ENCODE results near the gene CD300E. TPM values are rescaled to one million over a fixed set of nuclear protein-coding genes. Genes with fewer than 3 reads are reported as not detected.

The CD300E gene
- total RNA-seq, 1 experiment from 2014 or later = not detected

DNA sequence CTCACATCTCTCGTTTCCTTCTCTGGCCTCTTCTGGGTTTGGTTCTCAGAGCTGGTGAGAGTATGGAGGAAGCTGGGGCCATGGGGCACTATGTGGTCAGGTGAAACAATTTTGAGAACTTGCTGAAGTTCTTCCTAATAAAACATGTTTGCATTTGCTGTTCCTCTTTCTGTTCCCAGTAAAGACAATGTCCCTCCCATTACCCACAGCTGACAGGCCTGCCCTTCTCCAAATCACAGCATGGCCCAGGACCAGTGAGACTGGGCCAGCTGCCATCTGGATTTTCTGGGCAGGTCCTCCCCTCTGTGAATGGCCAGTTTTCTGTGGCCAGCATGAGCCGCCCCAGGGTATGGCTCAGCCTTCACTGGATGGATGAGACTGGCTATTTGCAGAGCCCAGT, 56.1 kb downstream of the CD300E start, which contains the start of gene CD300H:
Gene CD300H, minus strand, starts transcription at position 113 of the 400 bp plus-strand sequence.
- Mint-ChIP-seq H3K27me3 (ENCODE audit: insufficient read depth, unreplicated experiment) (peaks cover 26% of the 10 kb centered on the region), H3K4me3 (ENCODE audit: unreplicated experiment) (no peak within 1 kb of the TSS), H3K36me3 (ENCODE audit: insufficient read depth, unreplicated experiment) (no peaks in the 10 kb centered on the region), H3K4me1 (ENCODE audit: low read depth, unreplicated experiment) (peaks cover 6% of the 10 kb centered on the region), H3K27ac (ENCODE audit: unreplicated experiment) (no peak within 1 kb of the TSS), H3K9me3 (ENCODE audit: unreplicated experiment) (peaks cover 24% of the 10 kb centered on the region)
- Histone ChIP-seq H3K27me3 (replicated peaks; ENCODE audit: control insufficient read depth, insufficient read depth, low read length) (no peaks in the 10 kb centered on the region; the same call in 1 of the 2 replicates), H3K4me1 (no peaks in the 10 kb centered on the region), H3K4me3 (ENCODE audit: low read depth, low read length) (no peak within 1 kb of the TSS), H3K36me3 (ENCODE audit: control insufficient read depth, insufficient read depth, low read length) (no peaks in the 10 kb centered on the region), H3K9me3 (no peaks in the 10 kb centered on the region)
- TF ChIP-seq, protein P1, sequence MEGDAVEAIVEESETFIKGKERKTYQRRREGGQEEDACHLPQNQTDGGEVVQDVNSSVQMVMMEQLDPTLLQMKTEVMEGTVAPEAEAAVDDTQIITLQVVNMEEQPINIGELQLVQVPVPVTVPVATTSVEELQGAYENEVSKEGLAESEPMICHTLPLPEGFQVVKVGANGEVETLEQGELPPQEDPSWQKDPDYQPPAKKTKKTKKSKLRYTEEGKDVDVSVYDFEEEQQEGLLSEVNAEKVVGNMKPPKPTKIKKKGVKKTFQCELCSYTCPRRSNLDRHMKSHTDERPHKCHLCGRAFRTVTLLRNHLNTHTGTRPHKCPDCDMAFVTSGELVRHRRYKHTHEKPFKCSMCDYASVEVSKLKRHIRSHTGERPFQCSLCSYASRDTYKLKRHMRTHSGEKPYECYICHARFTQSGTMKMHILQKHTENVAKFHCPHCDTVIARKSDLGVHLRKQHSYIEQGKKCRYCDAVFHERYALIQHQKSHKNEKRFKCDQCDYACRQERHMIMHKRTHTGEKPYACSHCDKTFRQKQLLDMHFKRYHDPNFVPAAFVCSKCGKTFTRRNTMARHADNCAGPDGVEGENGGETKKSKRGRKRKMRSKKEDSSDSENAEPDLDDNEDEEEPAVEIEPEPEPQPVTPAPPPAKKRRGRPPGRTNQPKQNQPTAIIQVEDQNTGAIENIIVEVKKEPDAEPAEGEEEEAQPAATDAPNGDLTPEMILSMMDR (IDR thresholded peaks at IDR 0.05; ENCODE audit: insufficient read depth in 1 of 2, low read depth in 1 of 2, low read length in 1 of 2, severe bottlenecking in 1 of 2, unreplicated experiment in 1 of 2) = no peak
- CTCF ChIA-PET = interaction anchor here (0.6 kb wide), 1 partner anchor 32 kb away, joined by 4 read pairs; no protein-coding TSS in a partner anchor
- no TSS peak for BruUV-seq (replicated peaks)
- POLR2A ChIA-PET = no interaction called here
- DNase-seq = no peak
- intact Hi-C loops (cut with micrococcal nuclease; ENCODE audit: unreplicated experiment) = no loop called here

DNA sequence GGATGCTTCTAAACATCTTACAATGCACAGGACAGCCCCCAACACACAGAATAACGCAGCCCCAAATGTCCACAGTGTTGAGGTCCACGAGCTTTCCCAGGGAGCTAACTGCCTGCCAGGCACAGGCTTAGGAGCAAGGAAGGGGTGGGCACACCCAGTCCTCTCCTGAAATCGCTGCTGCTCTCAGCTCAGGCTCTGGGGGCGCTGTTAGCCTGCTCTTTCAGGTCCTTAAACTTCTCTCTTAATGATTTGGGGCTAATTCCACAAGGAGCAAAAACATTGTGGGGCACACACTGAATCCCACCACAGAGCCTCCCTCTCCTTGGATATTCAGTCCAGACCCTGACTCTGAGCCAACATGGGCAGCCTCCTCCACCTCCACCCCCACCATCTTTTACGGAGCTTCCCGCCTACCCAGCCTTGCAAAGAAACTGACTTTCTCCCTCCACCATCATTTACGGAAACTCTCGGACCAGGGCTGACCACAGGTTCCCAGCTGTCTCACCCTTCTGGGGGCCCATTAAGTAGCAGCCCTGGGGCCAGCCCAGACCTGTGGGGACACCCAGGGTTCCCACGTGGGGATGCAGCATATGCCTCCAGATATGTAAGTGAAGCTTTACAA, 57.3 kb downstream of the CD300E start:
- CTCF ChIA-PET = interaction anchor here (0.5 to 1.4 kb wide), 7 partner anchors 14 to 246 kb away, joined by 3 to 6 read pairs (median 5); partner anchors contain the start of gene NAT9
- Histone ChIP-seq H3K36me3 (ENCODE audit: control insufficient read depth, insufficient read depth, low read length) (no peaks in the 10 kb centered on the region), H3K4me3 (ENCODE audit: low read depth, low read length) (no peak overlapping the region), H3K9me3 (no peaks in the 10 kb centered on the region), H3K4me1 (no peaks in the 10 kb centered on the region), H3K27me3 (replicated peaks; ENCODE audit: control insufficient read depth, insufficient read depth, low read length) (no peaks in the 10 kb centered on the region; the same call in none of the 2 replicates)
- H3K36me3 Mint-ChIP-seq (ENCODE audit: insufficient read depth, unreplicated experiment) = no peaks in the 10 kb centered on the region
- H3K4me3 Mint-ChIP-seq (ENCODE audit: unreplicated experiment) = no peak overlapping the region
- intact Hi-C loops (cut with micrococcal nuclease; ENCODE audit: unreplicated experiment) = no loop called here
- no TSS peak for BruUV-seq (replicated peaks)
- peaks cover 6% of the 10 kb centered on the region for H3K4me1 Mint-ChIP-seq (ENCODE audit: low read depth, unreplicated experiment)
- H3K9me3 Mint-ChIP-seq (ENCODE audit: unreplicated experiment) = peaks cover 24% of the 10 kb centered on the region
- peaks cover 33% of the 10 kb centered on the region for H3K27me3 Mint-ChIP-seq (ENCODE audit: insufficient read depth, unreplicated experiment)
- TF ChIP-seq, protein P1 (IDR thresholded peaks at IDR 0.05; ENCODE audit: insufficient read depth in 1 of 2, low read depth in 1 of 2, low read length in 1 of 2, severe bottlenecking in 1 of 2, unreplicated experiment in 1 of 2) = peak; percentile 73 to 76
- peak in 1 of 2 experiments; percentile 47 for DNase-seq
- POLR2A ChIA-PET = no interaction called here
- H3K27ac Mint-ChIP-seq (ENCODE audit: unreplicated experiment) = no peak overlapping the region

DNA sequence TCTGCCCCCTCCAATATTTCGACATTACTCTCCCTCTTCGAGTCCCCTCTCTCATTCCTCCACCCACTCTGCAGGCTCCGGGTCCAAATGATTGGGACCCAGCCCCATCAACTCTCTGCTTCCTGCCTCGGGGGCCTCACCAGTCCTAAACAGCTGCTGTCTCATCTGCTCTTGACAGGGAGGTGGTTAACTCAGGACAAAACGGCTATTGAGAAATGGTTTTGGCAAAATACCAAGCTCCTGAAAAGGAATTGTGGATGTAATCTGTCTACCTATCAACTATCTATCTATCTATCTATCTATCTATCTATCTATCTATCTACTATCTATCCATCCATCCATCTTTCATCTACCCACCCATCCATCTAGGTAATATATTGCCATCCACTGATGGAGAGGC, 58.4 kb downstream of the CD300E start:
- Mint-ChIP-seq H3K9me3 (ENCODE audit: unreplicated experiment) (peaks cover 24% of the 10 kb centered on the region), H3K4me1 (ENCODE audit: low read depth, unreplicated experiment) (peaks cover 6% of the 10 kb centered on the region), H3K27ac (ENCODE audit: unreplicated experiment) (no peak overlapping the region), H3K27me3 (ENCODE audit: insufficient read depth, unreplicated experiment) (peaks cover 31% of the 10 kb centered on the region), H3K36me3 (ENCODE audit: insufficient read depth, unreplicated experiment) (no peaks in the 10 kb centered on the region), H3K4me3 (ENCODE audit: unreplicated experiment) (no peak overlapping the region)
- Histone ChIP-seq H3K36me3 (ENCODE audit: control insufficient read depth, insufficient read depth, low read length) (no peaks in the 10 kb centered on the region), H3K9me3 (no peaks in the 10 kb centered on the region), H3K4me3 (ENCODE audit: low read depth, low read length) (no peak overlapping the region), H3K27me3 (replicated peaks; ENCODE audit: control insufficient read depth, insufficient read depth, low read length) (peaks cover 1% of the 10 kb centered on the region; the same call in 1 of the 2 replicates), H3K4me1 (no peaks in the 10 kb centered on the region)
- intact Hi-C loops (cut with micrococcal nuclease; ENCODE audit: unreplicated experiment) = no loop called here
- TF ChIP-seq, protein P1 (IDR thresholded peaks at IDR 0.05; ENCODE audit: insufficient read depth in 1 of 2, low read depth in 1 of 2, low read length in 1 of 2, severe bottlenecking in 1 of 2, unreplicated experiment in 1 of 2) = no peak
- no TSS peak for BruUV-seq (replicated peaks)
- no peak for DNase-seq
- POLR2A ChIA-PET = no interaction called here
- CTCF ChIA-PET = no interaction called here

Data from Caco-2 (cell line).